ENCODE data around the gene LANCL3. TPM values are rescaled to one million over a fixed set of nuclear protein-coding genes. Genes with fewer than 3 reads are reported as not detected.

LANCL3 gene
- total RNA-seq, 1 donor from 2014 or later: 0.18 TPM

DNA sequence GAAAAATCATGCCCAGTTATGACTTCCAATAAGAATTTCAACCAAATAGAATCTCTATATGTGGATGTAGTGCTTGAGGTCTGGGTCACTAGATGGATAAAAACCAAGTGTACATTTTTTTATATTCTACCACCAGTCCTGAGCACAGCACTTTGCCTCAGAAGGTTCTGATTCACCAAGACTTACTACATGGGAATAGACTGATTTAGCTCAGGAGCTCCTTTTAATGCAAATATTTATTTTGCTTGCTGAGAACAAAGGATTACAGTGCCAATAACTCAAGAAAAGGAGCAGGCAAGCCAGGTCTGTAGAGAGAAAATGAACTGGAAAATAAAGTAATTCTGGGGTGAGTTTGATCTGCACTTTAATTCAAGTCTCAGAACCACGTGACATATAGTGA is 107.8 kb downstream of the LANCL3 start:
- Mint-ChIP-seq H3K27me3 (ENCODE audit: low read depth) (no peaks in the 10 kb centered on the region), H3K4me1 (no peaks in the 10 kb centered on the region), H3K27ac (no peak overlapping the region), H3K4me3 (no peak overlapping the region), H3K36me3 (no peaks in the 10 kb centered on the region), H3K9me3 (peaks cover 15% of the 10 kb centered on the region)
- no peak for DNase-seq (ENCODE audit: low spot score in 2 of 2, unreplicated experiment in 2 of 2)
- TF ChIP-seq, protein P1, sequence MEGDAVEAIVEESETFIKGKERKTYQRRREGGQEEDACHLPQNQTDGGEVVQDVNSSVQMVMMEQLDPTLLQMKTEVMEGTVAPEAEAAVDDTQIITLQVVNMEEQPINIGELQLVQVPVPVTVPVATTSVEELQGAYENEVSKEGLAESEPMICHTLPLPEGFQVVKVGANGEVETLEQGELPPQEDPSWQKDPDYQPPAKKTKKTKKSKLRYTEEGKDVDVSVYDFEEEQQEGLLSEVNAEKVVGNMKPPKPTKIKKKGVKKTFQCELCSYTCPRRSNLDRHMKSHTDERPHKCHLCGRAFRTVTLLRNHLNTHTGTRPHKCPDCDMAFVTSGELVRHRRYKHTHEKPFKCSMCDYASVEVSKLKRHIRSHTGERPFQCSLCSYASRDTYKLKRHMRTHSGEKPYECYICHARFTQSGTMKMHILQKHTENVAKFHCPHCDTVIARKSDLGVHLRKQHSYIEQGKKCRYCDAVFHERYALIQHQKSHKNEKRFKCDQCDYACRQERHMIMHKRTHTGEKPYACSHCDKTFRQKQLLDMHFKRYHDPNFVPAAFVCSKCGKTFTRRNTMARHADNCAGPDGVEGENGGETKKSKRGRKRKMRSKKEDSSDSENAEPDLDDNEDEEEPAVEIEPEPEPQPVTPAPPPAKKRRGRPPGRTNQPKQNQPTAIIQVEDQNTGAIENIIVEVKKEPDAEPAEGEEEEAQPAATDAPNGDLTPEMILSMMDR (IDR thresholded peaks at IDR 0.05; ENCODE audit: unreplicated experiment): no peak

DNA sequence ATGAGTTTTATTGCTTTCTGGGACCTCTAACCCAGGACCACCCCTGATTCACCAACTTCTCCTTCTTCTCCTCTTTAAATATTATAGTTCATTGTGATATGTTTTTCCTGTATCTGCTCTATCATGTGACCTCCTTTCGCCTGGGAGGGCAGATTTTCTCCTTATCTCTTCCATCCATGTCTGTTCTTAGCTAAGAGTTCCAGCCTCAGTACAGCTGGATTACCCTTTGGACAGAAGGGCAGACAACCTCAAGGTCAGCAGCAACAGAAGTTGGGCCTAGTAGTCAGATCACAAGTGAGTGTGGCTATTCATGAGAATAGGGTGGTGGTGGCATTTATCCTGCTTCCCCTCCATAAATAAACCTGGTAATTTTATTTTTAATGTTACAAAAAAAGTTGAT is 108.4 kb downstream of the LANCL3 start:
- no peak for DNase-seq (ENCODE audit: low spot score in 2 of 2, unreplicated experiment in 2 of 2)
- H3K9me3 Mint-ChIP-seq: peaks cover 15% of the 10 kb centered on the region
- H3K4me1 Mint-ChIP-seq: no peaks in the 10 kb centered on the region
- no peak overlapping the region for H3K4me3 Mint-ChIP-seq
- TF ChIP-seq, protein P1 (IDR thresholded peaks at IDR 0.05; ENCODE audit: unreplicated experiment): no peak
- no peak overlapping the region for H3K27ac Mint-ChIP-seq
- H3K27me3 Mint-ChIP-seq (ENCODE audit: low read depth): no peaks in the 10 kb centered on the region
- no peaks in the 10 kb centered on the region for H3K36me3 Mint-ChIP-seq

DNA sequence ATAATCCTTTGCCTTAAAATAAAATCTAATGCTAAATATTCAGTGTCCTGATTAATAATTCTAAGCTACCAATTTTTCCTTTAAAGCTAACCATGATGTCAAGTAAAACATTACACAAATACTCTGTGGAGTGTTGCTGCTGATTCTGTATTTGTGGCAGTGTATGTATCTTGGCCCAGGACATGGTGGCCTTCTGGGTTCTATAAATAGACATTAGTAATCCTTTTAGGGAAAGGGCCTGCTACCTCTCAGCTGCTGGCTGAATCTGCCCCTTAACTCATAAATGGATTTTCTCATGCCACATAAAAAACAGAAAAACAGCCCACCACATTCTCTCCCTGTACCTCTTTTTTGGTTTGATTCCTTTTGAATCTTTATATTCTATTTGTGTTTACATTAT is 113.0 kb downstream of the LANCL3 start:
- peaks cover 2% of the 10 kb centered on the region for H3K4me1 Mint-ChIP-seq
- peaks cover 3% of the 10 kb centered on the region for H3K27me3 Mint-ChIP-seq (ENCODE audit: low read depth)
- H3K27ac Mint-ChIP-seq: no peak overlapping the region
- H3K4me3 Mint-ChIP-seq: peak overlapping the region; percentile 41
- DNase-seq (ENCODE audit: low spot score in 2 of 2, unreplicated experiment in 2 of 2): no peak
- no peaks in the 10 kb centered on the region for H3K36me3 Mint-ChIP-seq
- H3K9me3 Mint-ChIP-seq: peaks cover 15% of the 10 kb centered on the region
- TF ChIP-seq, protein P1 (IDR thresholded peaks at IDR 0.05; ENCODE audit: unreplicated experiment): no peak

DNA sequence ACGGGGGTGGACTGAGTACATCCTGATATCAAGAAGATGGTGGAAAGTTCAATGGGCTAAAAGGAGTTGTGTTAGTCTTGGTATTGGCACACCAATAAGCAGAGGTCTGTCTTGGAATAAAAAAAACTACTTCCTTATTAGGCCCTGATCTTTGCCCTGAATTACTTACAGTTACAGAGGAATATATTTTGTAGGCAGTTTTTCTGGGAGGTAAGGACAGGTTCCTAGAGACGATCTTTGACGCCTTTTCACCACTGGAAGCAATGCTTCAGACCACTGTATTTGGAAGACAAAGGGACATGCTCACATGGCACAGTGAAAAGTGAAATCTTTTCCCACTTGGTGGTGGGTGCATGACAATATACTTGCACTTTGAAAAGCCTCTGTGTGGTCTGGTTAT is 113.5 kb downstream of the LANCL3 start:
- TF ChIP-seq, protein P1 (IDR thresholded peaks at IDR 0.05; ENCODE audit: unreplicated experiment): no peak
- H3K27ac Mint-ChIP-seq: no peak overlapping the region
- peak overlapping the region; percentile 41 for H3K4me3 Mint-ChIP-seq
- H3K36me3 Mint-ChIP-seq: no peaks in the 10 kb centered on the region
- H3K9me3 Mint-ChIP-seq: peaks cover 15% of the 10 kb centered on the region
- peaks cover 3% of the 10 kb centered on the region for H3K27me3 Mint-ChIP-seq (ENCODE audit: low read depth)
- H3K4me1 Mint-ChIP-seq: peaks cover 2% of the 10 kb centered on the region
- no peak for DNase-seq (ENCODE audit: low spot score in 2 of 2, unreplicated experiment in 2 of 2)

DNA sequence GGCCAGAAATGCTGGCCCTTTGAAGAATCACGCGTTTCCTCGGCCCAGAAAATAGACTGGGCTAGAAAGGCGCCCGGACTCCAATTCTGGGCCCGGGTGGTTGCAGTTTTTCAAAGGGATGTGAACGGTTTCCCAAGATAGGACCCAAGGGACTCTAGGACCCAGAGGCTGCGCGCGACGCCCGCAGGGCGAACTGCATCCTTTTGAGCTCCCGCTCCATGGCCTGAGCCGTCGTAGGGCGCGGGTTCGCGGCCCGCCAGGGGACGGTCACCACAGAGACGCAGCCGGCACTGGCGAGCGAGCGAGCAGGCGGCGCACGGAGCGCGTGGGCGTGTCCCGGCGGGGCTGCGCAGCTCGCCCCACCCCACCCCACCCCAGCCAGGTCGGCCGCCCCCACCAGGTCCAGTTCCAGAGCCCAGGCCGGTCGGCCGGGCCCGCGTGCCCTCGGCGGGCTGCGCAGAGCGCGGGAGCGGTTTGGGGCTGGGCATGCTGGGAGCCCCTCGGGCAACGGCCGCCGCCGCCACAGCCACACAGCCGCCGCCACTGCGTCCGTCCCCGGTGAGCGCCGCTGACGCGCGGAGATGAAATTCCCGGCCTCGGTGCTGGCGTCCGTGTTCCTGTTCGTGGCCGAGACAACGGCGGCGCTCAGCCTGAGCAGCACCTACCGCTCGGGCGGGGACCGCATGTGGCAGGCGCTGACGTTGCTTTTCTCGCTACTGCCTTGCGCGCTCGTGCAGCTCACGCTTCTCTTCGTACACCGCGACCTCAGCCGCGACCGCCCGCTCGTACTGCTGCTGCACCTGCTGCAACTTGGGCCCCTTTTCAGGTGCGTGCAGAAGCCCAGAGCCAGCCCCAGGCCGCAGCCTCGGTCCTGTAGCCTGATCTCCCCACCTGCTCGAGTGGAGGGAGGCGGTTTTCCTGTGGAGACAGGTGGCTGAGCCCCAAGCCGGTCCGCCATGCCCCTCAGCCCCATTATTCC is 114.2 kb downstream of the LANCL3 start, which contains the start of gene XK:
XK (plus strand) TSS at position 411 of the 979 bp plus-strand sequence; CDS start at position 582, 171 bp downstream.
- Mint-ChIP-seq H3K9me3 (peaks cover 10% of the 10 kb centered on the region), H3K36me3 (no peaks in the 10 kb centered on the region), H3K27ac (no peak within 1 kb of the TSS), H3K4me3 (peak within 1 kb of the TSS; percentile 63), H3K27me3 (ENCODE audit: low read depth) (peaks cover 3% of the 10 kb centered on the region), H3K4me1 (peaks cover 2% of the 10 kb centered on the region)
- peak; percentile 24 to 56 for DNase-seq (ENCODE audit: low spot score in 2 of 2, unreplicated experiment in 2 of 2)
- TF ChIP-seq, protein P1 (IDR thresholded peaks at IDR 0.05; ENCODE audit: unreplicated experiment): no peak
